OCI-LY1 (cell line): Measurements from ENCODE around the gene MYO5C.

Experiments used
- H2AFZ ChIP-seq: fragments of 200-600 bp; sonication (generic), shearing (Covaris generic); 2 replicates; pipeline ENCODE4 v1.6.0; 2014; ENCODE audit warnings: antibody characterized with exemption, mild to moderate bottlenecking, low read length
- H3F3A ChIP-seq: fragments of 200-600 bp; sonication (generic), shearing (Covaris generic); 2 replicates; pipeline ENCODE4 v1.6.0; 2014; ENCODE audit warnings: mild to moderate bottlenecking, antibody characterized with exemption, low read length, moderate library complexity; ENCODE audit not compliant: insufficient read depth
- H3K27ac ChIP-seq: fragments of 200-600 bp; sonication (generic); 2 replicates; pipeline ENCODE4 v1.5.1; 2014; ENCODE audit warnings: low read length, mixed run types, mild to moderate bottlenecking, low read depth; ENCODE audit not compliant: poor library complexity, severe bottlenecking
- H3K27me3 ChIP-seq: fragments of 200-600 bp; sonication (generic); 2 replicates; pipeline ENCODE4 v1.6.0; 2014; ENCODE audit warnings: antibody characterized with exemption, mild to moderate bottlenecking, low read length, moderate library complexity; ENCODE audit not compliant: insufficient read depth
- H3K36me3 ChIP-seq: fragments of 200-600 bp; sonication (generic); 2 replicates; pipeline ENCODE4 v1.6.1; 2014; ENCODE audit warnings: mild to moderate bottlenecking, antibody characterized with exemption, low read length, moderate library complexity, mixed read lengths; ENCODE audit not compliant: insufficient read depth
- H3K4me1 ChIP-seq: fragments of 200-600 bp; sonication (generic); 2 replicates; pipeline ENCODE4 v1.5.1; 2014; ENCODE audit warnings: mild to moderate bottlenecking, low read length, moderate library complexity; ENCODE audit not compliant: insufficient read depth, severe bottlenecking
- H3K4me2 ChIP-seq: fragments of 200-600 bp; sonication (generic), shearing (Covaris generic); 2 replicates; pipeline ENCODE4 v1.6.1; 2014; ENCODE audit warnings: low read length
- H3K4me3 ChIP-seq: fragments of 200-600 bp; sonication (generic); 2 replicates; pipeline ENCODE4 v1.5.1; 2014; ENCODE audit warnings: low read length, low read depth, mild to moderate bottlenecking, mixed read lengths; ENCODE audit not compliant: poor library complexity, severe bottlenecking
- H3K79me2 ChIP-seq: fragments of 200-600 bp; shearing (Covaris generic); 2 replicates; pipeline ENCODE4 v1.6.1; 2016; ENCODE audit warnings: mixed run types, low read length, mixed read lengths; ENCODE audit not compliant: insufficient read depth
- H3K9ac ChIP-seq: fragments of 200-600 bp; sonication (generic), shearing (Covaris generic); 2 replicates; pipeline ENCODE4 v1.6.1; 2014; ENCODE audit warnings: mild to moderate bottlenecking, low read length, mixed read lengths
- H3K9me2 ChIP-seq: fragments of 200-600 bp; sonication (generic), shearing (Covaris generic); 2 replicates; pipeline ENCODE4 v1.6.1; 2014; ENCODE audit warnings: low read depth, mild to moderate bottlenecking, low read length, mixed read lengths
- H3K9me3 ChIP-seq: fragments of 200-600 bp; shearing (Covaris generic); 2 replicates; pipeline ENCODE4 v1.6.1; 2014; ENCODE audit warnings: low read length, mixed read lengths
- H4K20me1 ChIP-seq: fragments of 200-600 bp; sonication (generic), shearing (Covaris generic); 2 replicates; pipeline ENCODE4 v1.6.0; 2016; ENCODE audit warnings: mild to moderate bottlenecking, low read length; ENCODE audit not compliant: insufficient read depth
- EZH2 ChIP-seq: fragments of 200-600 bp; sonication (generic), shearing (Covaris generic); IDR thresholded peaks from 2 replicates; pipeline ENCODE4 v1.8.0; 2017; ENCODE audit warnings: borderline replicate concordance, mixed run types, mild to moderate bottlenecking, antibody characterized with exemption, low read length, moderate library complexity, mixed read lengths
- TF ChIP-seq, protein P1 (sequence below): fragments of 200-600 bp; sonication (generic), shearing (Covaris generic); IDR thresholded peaks from 2 replicates; pipeline ENCODE4 v1.5.1; 2017; ENCODE audit warnings: mild to moderate bottlenecking, antibody characterized with exemption, low read length, moderate library complexity, mixed read lengths

MYO5C gene

GRCh38 chr15:52227456-52227855 lies 68.1 kb downstream of the MYO5C start:
- H3K4me1 ChIP-seq: peaks cover 84% of the 10 kb centered on the region
- H3K9me2 ChIP-seq: no peaks in the 10 kb centered on the region
- peaks cover 1% of the 10 kb centered on the region; the same call in 1 of the 2 replicates for H3K79me2 ChIP-seq
- peaks cover 4% of the 10 kb centered on the region; the same call in 1 of the 2 replicates for H3F3A ChIP-seq
- H3K4me2 ChIP-seq: no peak overlapping the region
- peak overlapping the region; percentile 48 for H3K27ac ChIP-seq
- H4K20me1 ChIP-seq: no peaks in the 10 kb centered on the region
- TF ChIP-seq EZH2: no peak
- TF ChIP-seq, protein P1, sequence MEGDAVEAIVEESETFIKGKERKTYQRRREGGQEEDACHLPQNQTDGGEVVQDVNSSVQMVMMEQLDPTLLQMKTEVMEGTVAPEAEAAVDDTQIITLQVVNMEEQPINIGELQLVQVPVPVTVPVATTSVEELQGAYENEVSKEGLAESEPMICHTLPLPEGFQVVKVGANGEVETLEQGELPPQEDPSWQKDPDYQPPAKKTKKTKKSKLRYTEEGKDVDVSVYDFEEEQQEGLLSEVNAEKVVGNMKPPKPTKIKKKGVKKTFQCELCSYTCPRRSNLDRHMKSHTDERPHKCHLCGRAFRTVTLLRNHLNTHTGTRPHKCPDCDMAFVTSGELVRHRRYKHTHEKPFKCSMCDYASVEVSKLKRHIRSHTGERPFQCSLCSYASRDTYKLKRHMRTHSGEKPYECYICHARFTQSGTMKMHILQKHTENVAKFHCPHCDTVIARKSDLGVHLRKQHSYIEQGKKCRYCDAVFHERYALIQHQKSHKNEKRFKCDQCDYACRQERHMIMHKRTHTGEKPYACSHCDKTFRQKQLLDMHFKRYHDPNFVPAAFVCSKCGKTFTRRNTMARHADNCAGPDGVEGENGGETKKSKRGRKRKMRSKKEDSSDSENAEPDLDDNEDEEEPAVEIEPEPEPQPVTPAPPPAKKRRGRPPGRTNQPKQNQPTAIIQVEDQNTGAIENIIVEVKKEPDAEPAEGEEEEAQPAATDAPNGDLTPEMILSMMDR: peak; percentile 78
- H3K9me3 ChIP-seq: no peaks in the 10 kb centered on the region
- H3K9ac ChIP-seq: no peak overlapping the region
- H3K27me3 ChIP-seq: no peaks in the 10 kb centered on the region
- no peak overlapping the region for H2AFZ ChIP-seq
- H3K4me3 ChIP-seq: no peak overlapping the region
- H3K36me3 ChIP-seq: no peaks in the 10 kb centered on the region; the same call in 1 of the 2 replicates

DNA sequence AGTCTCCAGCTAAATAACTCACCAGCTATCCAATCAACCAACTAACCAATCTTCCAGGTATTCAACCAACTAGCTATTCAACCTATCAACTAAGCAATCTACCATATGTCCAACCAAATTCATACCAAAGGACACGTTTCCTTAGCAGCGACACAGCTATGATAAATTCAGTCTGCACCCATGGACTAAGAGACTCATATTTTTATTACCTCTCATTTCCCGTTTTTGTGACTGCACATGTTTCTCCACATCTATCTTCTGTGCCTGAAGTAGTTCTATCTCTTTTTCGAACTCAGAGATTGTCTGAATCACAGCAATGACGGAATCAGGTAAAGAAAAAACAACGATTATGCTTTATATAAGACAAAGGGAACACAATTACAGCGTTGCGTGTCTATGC lies 70.4 kb downstream of the MYO5C start:
- Histone ChIP-seq H3K36me3 (no peaks in the 10 kb centered on the region; the same call in 1 of the 2 replicates), H3K9me2 (no peaks in the 10 kb centered on the region), H3K27me3 (no peaks in the 10 kb centered on the region), H3K4me2 (peak overlapping the region; percentile 85), H3K27ac (peak overlapping the region; percentile 97), H2AFZ (no peak overlapping the region), H3K4me3 (peak overlapping the region; percentile 73), H3K9me3 (no peaks in the 10 kb centered on the region), H4K20me1 (no peaks in the 10 kb centered on the region), H3K4me1 (peaks cover 89% of the 10 kb centered on the region), H3K9ac (peak overlapping the region; percentile 93; the same call in 1 of the 2 replicates), H3K79me2 (peaks cover 11% of the 10 kb centered on the region; the same call in 1 of the 2 replicates), H3F3A (no peaks in the 10 kb centered on the region)
- TF ChIP-seq, protein P1: no peak

GRCh38 chr15:52224211-52224610 lies 71.4 kb downstream of the MYO5C start:
- Histone ChIP-seq H3K4me1 (peaks cover 89% of the 10 kb centered on the region), H3K9me3 (no peaks in the 10 kb centered on the region), H3K79me2 (peaks cover 11% of the 10 kb centered on the region; the same call in 1 of the 2 replicates), H4K20me1 (no peaks in the 10 kb centered on the region), H3K9ac (peak overlapping the region; percentile 93), H2AFZ (no peak overlapping the region), H3K36me3 (no peaks in the 10 kb centered on the region; the same call in 1 of the 2 replicates), H3K9me2 (no peaks in the 10 kb centered on the region), H3F3A (no peaks in the 10 kb centered on the region), H3K4me2 (peak overlapping the region; percentile 85), H3K4me3 (peak overlapping the region; percentile 73), H3K27me3 (no peaks in the 10 kb centered on the region), H3K27ac (peak overlapping the region; percentile 97)
- TF ChIP-seq, protein P1: no peak
- TF ChIP-seq EZH2: no peak
